CD4-positive, alpha-beta T cell treated with Interleukin-6 at 100 ng/mL for 8 hours (primary cell): ENCODE results near the gene RAB29.

Experiments used
- DNase-seq: peaks from one replicate; pipeline ENCODE4 v3.0.0-alpha.2; 2020; ENCODE audit warnings: mixed read lengths, low spot score

The RAB29 gene

DNA sequence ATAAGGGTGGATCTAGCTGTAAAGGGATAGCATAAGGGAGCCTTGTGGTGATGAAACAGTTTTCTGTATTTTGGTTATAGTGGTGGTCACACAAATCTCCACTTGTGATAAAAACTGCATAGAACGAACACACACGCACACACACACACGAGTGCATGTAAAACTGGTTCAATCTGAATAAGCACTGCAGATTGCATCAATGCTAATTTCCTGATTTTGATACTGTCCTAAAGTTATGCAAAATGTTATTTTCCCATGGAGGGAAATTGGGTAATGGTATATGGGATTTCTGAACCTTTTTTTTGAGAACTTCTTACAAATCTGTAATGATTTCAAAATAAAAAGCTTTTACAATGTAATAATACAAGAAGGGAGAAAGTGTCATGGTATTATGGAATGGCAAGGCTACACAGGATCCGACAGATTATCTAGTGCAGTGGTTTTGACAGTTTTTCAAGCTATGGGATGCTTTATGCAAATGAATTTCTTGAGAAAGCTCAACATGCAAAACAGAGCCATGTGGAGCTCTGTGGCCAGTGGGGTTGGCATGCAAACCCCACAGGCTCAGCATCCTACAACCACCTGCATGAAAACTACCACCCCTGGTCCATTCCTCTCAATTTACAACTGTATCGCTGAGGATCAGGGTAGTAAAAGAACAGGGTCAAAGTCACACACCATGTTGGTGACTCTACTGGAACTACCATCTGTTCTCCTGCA is 18.9 kb upstream of the RAB29 start:
- no peak for DNase-seq

DNA sequence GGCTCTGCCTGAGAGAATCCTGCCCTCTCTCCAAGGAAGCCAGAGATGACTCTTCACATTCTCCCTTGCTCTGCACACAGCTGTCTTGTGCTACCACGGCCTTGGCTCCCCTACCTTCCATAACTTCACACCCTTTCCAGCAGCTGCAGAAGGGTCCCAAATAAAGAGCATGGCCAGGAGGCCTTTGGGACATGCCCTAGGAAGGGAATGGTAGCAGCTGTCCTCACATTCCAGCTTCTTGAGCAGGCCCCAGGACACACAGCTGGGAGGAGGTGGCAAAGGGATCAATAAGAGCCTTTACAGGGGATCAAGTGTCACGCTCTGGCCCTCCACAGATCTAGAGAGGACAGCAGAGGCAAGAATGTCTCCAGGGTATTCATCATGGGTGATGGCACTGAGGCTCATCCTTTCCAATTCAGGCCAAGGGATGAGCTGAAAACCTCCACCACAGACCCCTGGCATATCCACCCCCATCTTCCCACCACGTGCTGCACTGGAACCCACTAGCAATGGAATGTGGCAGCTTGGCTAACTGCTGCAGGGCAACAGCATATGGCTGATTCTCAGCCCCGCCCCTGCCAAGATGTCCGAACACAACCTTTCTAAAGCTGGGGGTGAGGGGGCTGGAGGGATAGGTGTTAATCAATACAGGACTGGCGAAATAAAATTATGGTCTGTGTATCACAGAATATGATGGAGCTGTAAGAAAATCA is 17.8 kb upstream of the RAB29 start:
- no peak for DNase-seq

GRCh38 chr1:205792481-205792881 is 17.2 kb upstream of the RAB29 start:
- no peak for DNase-seq

DNA sequence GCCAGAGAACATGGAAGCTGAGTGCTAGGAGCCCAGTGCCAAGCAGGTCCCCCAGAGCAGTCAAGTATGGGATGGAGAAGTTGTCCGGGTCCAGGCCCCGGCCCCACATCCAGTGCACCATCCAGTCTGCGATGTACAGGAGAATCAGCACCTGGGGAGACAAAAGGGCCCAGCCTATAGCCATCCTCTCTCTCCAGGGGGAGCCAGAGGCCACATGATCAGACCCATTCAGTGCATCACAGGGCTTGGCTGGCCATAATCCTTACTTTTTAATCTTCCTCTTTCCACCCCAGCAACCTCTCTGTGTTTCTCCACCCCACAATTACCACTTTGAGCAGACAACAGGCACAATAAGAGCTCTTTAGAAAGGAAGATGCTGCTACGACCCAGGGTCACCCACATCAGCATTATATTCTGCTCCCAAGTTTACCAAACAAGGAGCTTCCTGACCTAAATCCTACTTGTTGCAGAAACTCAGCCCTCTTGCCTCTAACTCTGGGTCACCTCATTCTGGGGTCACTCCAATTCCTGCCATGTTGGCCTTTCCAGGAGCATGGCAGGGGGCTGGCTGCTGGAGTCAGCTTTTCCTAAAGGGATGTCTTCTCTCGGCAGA is 16.4 kb upstream of the RAB29 start:
- peak; percentile 63 for DNase-seq

GRCh38 chr1:205787287-205787916 is 12.1 kb upstream of the RAB29 start:
- DNase-seq: no peak

- DNase-seq: no peak
Observed at GRCh38 chr1:205786601-205787000, 11.3 kb upstream of the RAB29 start.

- no peak for DNase-seq
Observed at GRCh38 chr1:205785446-205785845, 10.2 kb upstream of the RAB29 start.

GRCh38 chr1:205783904-205784303 is 8.6 kb upstream of the RAB29 start:
- DNase-seq: no peak

- DNase-seq: no peak
Observed at GRCh38 chr1:205783433-205783795, 8.1 kb upstream of the RAB29 start.

DNA sequence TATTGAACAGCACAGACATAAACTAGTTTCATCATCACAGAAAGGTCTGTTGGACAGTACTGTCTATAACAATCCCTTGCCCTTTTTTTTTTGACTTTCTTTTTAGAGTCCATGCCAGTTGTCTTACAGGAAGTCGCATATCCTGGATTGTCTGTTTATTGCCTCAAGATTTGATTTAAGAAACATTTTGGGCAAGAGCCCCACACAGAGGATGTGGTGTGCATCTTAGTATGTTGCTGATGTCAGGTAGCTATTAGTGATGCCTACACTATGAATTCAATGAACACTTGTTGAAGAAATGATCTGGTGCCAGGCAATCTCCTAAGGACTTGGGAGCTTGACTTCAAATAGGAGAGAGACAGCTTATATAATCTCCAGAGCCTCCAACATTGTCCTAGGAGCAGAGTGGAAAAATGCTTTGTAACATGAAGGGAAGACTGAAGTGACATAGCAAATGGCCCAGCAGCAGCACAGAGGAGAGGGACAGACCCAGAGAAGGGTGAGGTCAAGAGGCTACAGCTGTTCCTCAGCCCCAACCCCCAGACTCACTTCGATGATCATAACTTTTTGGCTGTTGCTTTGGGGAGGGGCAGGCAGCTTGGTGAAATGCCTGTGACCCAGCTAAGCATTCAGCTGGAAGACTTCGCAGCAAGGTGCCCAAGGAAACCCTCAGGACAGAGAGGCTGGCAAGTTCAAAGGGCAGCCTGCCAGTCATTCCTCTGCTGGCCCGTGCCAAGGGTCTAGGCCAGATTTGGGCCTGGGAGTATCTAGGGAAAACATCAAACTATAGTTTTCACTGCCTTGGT is 7.5 kb upstream of the RAB29 start:
- DNase-seq: peak; percentile 14

DNA sequence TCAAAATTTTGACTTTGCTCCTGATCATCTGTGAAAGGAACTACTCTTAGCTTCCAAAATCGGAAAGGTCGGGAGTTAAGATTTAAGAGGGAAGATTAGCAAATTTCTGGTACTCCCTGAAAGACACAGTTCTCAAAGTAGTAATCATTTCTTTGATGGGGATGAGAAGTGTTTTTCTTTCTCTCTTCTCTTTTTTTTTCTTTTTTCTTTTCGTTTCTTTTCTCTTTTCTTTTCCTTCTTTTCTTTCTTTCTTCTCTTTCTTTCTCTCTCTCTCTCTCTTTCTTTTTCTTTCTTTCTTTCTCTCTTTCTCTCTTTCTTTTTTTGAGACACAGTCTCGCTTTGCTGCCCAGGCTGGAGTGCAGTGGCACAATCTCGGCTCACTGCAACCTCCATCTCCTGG is 5.1 kb upstream of the RAB29 start:
- DNase-seq: no peak

DNA sequence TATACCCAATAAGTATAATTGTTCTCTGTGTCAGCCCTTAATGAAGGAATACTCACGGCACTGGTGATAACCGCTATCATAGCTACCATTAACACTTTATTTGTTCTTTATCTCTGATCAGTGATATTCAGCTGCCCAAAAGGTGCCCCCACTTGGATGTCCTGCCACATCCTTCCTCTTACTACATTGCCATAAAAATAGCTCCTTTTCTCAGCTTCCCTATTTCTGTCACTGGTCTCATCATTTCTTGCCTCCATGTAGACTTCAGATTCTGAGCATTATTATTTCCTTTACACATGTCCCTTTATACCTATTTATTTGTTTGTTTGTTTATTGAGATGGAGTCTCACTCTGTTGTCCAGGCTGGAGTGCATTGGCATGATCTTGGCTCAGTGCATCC is 2.7 kb upstream of the RAB29 start:
- no peak for DNase-seq

DNA sequence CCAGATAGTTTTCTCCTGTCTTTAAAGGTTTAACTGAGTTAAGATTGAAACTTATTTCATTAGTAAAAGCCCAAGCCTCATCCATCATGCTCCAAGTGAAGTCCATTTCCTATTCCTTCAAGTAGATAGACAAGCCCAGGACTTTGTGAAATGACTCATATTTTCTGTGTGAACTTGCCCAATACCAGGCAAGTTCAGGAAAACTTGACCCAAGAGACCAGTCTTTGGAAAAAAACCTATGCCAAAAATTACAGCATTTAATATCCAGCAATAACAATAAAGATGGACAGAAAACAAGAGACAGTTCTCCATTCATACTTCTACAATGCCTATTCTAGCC is 405 bp upstream of the RAB29 start:
- no peak for DNase-seq

DNA sequence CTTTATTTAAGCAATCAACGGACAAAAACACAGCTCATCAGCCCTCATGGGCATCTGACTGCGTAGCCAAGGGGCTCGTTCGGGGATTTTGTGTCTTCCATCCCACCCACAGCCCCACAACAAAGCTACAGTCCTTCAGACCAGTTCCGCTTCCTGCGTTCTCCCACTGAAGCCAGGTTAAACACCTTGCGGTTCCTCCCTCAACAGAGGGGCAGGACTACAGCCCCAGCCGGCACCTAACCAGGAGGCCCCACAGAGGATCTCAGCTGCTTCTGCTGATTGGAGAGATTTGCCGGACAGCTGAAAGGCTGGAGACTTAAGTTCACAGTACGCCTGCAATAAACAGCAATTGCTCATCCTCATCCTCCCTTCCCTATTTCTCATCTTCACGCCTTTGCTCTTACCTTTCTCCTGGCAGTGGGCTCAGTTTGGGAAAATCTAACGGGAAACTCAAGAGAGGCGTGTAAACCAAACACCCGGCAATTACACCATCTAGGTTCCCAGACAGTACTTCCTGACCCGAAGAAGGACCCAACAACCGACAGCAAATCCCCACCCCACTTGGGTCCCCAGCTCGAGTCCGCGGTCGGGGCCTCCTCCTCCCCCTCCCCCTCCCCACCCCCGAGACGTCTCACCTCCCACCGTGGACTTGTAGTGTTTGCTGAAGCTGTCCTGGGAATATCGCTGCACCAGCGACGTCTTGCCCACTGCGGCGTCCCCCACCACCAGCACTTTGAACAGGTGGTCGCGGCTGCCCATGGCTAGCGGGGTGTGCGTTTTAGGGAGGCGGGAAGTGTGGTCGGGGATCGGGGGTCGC is 876 bp downstream of the RAB29 start:
- DNase-seq: peak; percentile 41

- DNase-seq: no peak
Observed at GRCh38 chr1:205772607-205773032, 2.7 kb downstream of the RAB29 start.

GRCh38 chr1:205770618-205771017 is 4.7 kb downstream of the RAB29 start:
- no peak for DNase-seq

DNA sequence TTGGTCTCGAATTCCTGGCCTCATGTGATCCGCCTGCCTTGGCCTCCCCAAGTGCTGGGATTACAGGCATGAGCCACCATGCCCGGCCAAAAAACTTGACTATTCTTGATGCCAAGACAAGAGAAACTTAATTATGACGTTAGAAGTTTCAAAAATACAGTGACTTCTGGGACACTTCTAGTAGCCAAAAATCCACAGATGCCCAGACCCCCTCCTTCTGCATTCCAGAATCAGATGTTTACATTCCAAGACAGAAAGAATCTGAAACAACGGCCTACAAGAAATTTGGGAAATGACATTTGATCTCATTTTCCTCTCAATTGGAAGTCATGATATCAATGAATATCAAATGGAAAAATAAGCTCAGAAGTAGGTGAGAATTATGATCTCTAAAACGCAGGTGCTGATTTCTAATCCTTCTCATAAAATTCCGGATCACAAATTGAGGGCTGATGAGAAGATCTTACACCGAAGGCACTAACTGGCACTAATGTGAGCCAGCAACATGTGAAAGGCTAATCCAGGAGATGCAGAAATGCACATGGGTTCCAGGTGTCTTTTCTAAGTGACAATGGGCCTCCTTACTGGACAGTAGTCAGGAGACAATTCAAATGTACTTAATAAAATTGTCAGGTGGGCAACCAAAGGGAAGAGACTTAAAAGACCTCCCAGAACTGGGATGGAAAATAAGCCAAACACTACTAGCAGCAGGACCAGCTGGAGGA is 5.5 kb downstream of the RAB29 start:
- DNase-seq: no peak

DNA sequence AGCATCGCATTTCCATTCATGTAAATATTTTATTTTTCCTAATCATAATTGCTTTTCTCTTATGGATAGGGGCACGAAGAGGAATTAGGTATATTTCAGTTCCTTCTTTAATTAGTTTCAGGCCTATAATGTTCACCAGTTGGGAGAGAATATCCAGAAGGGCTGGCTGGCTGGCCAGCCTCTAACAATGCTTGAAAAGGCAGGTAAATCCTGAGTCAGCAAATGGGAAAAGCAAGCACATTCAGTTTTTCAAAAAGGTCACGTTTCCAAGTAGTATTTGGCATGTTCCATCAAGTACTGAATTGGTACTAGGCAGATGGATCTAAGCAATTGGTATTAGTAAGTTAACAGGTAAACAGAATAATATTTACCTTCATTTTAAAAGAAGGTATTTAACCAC is 8.0 kb downstream of the RAB29 start:
- DNase-seq: no peak

GRCh38 chr1:205766570-205766969 is 8.7 kb downstream of the RAB29 start:
- no peak for DNase-seq

DNA sequence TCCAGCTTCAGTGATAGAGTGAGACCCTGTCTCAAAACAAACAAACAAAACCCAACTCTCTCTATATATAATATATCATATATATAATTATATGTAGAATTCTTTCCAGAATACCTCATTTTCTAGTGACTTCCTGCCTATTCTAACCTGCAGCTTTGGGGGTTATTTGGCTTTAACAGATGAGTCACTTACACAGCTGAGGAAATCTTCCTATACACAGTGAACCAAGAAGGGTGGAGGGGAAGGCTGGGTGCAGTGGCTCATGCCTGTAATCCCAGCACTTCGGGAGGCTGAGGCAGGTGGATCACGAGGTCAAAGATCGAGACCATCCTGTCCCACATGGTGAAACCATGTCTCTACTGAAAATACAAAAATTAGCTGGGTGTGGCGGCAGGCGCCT is 9.2 kb downstream of the RAB29 start:
- no peak for DNase-seq

GRCh38 chr1:205764578-205764977 is 10.7 kb downstream of the RAB29 start:
- no peak for DNase-seq
